ENCODE results near the gene CRYBG2.

The CRYBG2 gene

GRCh38 chr1:26370591-26371382 is 16.9 kb upstream of the CRYBG2 start:
- DNase-seq = no peak

DNA sequence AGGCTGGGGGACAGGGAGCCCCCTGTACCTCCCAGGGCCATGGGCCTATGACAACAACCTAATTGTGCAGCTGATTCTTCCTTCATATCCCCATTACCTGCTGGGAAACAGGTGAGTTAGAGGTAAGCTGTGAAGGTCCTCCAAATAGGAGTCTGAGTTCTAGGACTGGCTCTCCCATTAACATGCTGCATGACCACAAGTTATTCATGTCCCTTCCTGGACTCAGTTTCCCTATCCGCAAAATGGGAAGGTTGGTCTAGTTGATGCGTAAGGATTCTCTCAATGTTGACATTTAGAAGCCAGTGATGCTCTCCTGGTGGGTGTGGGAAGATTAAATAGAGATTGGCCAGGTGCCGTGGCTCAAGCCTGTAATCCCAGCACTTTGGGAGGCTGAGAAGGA is 14.6 kb upstream of the CRYBG2 start:
- no peak for DNase-seq

DNA sequence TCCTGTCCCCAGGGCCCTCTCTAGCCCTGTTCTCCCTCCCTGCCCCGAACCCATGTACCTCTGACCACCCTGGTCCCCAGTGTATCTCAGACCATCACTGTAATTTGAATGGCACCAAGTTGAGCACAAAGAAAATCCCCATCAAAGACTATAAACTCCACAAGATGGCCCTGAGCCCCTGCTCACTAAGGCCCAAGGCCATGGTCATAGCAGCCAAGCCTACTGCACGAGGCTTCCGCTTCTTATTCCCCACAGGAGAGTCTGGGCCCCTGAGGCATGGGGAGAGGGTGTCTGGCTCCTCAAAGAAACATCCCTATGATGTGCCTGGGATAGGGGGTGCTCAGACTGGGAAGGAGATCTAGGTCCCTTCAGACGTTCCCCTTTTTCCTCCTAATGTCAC is 14.1 kb upstream of the CRYBG2 start:
- DNase-seq = no peak

- no peak for DNase-seq
Observed at GRCh38 chr1:26367441-26367840, 13.5 kb upstream of the CRYBG2 start.

DNA sequence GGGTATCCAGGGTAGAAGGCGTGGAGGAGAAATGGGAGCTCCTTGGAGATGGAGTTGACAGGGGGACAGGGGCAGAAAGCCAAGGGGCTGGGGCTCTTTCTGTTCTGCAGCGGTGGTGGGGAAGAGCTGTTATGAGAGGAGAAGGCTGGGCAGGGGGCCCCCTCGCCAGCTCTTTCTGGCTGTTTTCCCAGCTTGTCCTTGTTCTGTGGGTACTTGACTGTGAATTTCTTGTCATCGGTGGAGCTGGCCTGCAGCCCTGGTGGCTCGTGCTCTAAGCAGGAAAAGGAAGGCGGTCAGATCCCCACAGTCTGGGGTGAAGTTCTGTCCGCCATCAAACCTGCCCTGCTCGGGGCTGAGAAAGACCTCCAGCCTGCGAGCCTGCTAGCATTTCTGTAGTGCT is 11.0 kb upstream of the CRYBG2 start:
- DNase-seq = no peak

DNA sequence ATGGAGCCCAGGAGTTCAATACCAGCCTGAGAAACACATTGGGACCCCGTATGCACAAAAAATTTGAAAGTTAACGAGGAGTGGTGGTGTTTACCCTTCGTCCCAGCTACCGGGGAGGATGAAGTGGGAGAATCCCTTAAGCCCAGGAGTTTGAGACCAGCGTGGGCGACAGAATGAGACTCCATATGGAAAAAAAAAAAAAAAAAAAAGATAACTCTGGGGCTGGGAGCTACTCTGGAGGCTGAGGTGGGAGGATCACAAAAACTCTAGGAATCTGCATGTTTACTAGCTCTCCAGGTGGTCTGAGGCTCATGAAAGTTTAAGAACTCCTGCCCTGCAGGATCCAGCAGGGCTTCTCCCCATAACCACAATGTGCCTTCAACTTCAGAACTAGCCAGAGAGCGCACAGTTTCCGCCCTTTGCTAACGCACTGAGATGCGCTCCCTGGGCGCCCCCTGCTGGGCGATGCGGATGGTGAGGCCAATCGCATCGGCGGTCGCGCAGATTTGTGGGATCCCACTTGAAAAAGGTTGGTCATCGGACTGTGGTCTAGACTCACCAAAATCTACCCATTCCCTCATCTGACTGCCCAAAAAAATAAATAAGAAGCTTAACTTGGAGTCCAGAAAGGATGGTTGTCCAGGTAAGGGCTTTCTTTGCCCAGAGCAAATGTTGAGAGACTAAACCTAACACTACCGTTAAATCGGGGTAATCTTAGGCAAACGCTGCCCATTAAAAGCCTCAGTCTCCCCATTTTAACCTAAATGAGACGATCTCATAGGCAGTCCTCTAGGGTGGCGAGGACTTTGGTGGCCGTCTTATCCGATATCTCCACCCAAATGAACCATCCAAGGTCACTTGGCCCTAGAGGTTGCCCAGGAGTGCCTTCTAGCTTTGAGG is 9.9 kb upstream of the CRYBG2 start:
- peak; percentile 51 to 83 for DNase-seq

- no peak for DNase-seq
Observed at GRCh38 chr1:26362331-26362730, 8.4 kb upstream of the CRYBG2 start.

DNA sequence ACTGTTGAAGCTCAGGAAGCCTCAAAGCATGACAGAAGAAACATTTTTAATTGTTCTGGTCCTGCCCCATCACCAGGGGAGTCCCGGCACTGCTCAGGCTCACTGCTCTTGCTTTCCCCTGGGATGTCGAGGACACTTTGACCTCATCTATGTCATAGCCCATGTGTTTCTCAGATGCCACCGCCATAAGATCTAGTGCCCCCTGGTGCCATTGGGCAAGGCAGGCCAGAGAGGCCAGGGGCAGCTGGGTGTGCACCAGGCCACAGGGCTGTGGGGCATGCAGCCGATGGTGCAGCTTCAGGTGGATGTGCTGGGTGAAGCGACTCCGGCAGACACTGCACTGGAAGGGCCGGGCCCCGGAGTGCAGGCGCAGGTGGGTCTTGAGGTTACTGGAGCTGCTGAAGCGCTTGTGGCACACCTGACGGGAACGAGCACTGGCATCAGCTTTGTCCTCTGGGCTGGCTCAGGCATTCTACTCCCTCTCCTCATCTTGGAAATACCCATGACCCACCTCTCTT is 7.7 kb upstream of the CRYBG2 start:
- DNase-seq = no peak

DNA sequence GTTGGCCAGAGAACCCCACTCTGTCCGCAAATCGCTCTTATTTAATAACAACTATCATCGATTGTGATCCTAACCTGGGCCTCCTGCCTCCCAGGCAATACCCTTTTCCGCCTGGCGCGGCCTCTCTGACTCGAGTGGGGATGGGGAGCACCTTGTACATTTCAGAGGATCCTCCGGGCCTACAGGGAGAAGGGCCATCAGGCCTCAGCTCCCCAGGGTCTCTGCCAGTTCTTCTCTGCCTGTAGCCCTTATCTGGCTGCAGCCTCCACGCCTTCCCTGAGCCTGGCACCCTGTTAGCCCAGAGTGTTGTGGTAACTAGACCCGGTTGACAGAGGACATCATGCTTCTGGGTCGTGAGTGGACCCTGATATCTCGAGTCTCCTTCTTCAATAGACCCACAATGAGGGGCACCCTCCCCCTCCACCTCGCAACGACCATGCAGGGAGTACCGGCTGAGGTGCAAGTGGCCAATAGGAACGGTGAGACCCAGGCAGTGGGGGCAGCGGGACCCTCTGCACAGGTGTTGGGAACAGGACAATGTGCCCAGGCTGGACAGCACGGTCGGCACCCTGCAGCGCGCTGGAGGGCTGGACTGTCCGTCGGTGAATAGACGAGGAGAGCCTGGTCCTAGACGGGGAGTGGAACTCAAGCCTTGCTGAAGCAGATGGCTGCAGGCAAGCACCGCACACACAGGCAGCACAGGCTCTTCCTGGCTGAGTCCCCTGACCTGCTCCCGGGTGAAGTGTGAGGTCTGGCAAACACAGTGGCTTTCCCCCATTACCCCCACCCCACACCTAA is 7.1 kb upstream of the CRYBG2 start:
- DNase-seq = no peak

DNA sequence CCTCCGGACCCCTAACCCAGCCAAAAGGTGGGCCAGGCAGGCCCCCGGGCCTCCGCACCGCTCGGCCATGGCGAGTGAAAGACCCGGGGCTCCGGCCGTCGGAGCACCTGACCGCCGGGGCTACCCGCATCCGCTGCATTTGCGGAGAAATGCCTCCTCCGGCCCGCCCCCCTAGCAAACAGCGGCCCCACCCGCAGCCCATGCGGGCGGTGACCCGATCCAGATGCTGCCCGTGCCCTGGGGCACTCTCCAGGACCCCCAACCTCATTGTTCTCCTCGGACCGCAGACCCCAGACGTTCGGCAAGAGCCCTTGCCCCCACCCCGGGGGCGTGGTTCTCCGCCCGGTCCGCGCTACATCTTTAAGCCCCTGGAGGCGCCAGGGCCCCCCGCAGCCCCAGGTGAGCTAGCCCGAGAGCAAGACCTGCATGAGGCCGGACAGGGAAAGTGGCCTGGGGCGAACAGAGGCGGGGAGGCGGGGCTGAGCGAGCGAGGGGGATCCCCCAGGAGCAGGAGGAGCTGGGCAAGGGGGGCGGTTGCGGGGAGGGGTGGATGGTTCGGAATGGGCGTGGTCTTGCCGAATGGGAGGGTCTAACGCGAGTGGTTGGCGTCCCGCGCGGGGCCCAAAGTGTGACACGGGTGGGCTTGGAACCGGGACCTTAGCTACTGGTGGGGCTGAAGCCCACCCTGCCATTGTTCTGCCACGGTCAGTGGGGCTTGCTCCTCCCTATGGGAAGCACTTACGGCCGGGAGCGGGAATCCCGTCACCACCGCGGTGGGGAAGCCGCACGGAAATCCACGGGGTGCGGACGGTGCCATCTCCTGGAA is 6.3 kb upstream of the CRYBG2 start:
- DNase-seq = no peak

DNA sequence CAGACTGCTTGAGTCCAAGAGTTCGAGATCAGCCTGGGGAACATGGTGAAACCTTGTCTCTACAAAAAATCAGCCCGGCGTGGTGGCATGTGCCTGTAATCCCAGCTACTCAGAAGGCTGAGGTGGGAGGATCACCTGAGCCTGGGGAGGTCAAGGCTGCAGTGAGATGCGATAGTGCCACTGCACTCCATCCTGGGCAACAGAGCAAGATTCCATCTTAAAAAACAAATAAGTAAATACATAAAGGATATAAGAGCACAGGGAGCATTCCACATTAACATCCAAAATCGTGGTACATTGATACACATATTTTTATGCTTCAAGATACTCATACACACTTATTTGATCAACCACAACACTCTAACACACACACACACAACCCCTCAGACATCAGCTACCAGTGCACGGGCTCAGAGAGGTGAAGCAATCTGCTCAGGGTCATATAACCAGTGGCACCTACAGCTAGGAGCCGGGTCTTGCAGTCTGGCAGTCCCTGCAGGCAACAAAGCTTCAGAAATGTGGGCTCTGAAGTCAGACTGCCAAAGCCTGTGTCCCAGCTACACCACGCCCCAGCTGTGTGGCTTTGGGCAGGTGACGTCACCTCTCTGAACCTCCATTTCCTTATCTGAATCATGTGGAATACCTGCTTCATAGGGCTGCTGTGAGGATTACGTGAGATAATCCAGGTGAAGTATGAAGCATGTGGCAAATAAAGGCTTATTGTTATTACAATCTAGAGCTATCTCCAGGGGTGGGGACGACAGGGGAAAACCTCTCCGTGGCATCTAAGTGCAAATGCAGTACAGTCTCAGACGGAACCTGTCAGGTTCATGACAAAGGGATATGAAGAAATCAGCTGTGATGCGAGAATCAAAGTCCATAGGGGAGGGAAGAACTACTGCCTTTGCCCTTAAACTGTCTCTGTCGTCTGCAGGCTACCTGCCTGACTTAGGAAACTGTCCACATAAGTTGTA is 4.8 kb upstream of the CRYBG2 start:
- DNase-seq = no peak

DNA sequence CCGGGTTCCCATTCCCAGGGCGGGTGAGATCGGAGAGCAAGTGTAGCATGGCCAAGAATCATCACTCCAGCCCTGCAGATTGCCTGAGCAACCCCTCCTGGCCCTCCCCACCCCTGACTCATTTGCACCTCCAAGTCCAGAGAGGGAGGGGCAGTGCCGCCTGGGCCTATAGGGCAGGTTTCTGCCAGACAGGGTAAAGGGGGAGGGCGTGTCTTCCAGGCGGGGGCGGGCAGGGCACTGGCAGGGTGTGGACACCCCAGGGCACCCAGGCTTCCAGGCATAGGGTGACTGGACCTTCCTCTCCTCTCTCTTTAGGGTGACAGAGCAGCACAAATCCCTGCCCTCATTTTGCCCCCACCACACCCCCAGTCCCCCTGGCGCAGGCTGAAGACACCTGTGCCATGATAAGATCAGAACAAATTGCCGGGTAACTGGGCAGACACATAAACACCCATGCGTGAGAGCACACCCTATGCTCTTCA is 3.2 kb upstream of the CRYBG2 start:
- DNase-seq = no peak

GRCh38 chr1:26356106-26356505 is 2.2 kb upstream of the CRYBG2 start:
- no peak for DNase-seq

DNA sequence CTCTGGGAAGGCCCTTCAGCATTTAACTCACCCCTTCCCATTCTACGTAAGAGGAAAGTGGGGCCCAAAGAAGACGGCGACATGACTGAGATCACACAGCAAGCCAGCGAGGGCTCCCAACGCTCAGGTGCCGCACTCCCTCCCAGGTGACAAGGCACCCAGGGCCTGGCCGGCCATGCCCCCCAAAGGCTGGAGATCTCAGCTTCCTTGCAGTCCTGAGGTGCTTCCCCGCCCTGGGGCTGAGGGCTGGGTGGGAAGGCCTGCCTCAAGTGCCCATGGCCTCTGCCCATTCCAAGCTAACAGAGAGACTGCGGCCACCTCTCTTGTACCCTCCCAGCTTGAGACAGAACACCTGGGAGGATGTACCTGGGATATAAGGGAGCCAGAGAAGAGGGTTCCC is 1.0 kb upstream of the CRYBG2 start:
- no peak for DNase-seq

GRCh38 chr1:26353210-26353859 is 595 bp downstream of the CRYBG2 start:
- DNase-seq = no peak

- no peak for DNase-seq
Observed at GRCh38 chr1:26352338-26352679, 1.6 kb downstream of the CRYBG2 start.

- DNase-seq = no peak
Observed at GRCh38 chr1:26351590-26352337, 2.2 kb downstream of the CRYBG2 start.

DNA sequence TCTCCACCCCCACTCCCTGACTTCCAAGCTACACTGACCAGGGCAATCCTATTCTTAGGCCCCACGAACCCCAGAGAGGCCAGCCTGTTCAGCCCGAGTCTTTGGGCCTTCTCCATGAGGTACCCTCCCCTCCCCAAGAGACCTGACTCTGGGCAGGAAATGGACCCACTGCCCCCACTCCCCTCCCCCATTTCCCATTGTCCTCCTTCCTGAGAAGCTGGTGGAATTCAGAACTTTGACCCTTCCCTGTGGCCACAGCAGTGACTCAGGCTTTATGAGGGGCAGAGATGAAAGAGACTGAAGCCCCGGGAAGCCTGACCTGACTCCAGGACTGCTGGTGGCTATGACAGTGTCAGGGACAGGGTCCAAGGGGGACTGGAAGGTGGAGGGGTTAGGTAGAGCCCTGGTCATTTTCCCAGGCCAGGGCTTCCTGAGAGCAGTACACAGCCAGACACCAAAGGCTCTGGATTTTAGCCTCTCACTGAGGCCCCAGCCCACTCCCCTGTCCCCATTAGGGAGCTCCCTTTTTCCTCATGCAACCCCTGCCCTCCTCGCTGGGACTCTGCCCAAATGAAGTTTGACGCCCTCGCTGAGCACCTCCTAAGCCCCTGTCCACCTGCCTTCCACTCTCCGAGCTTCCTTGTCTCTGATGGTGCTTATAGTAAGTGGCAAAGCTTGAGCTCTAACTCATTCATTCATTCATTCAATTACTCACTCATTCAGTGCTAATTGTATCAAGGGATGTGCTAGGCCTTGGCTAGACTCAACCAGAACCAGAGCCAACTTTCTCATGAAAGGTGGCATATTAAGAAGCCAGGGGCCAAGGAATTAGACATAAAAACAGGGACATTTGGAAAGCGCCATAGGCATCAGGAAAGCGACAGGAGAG is 3.0 kb downstream of the CRYBG2 start:
- no peak for DNase-seq

DNA sequence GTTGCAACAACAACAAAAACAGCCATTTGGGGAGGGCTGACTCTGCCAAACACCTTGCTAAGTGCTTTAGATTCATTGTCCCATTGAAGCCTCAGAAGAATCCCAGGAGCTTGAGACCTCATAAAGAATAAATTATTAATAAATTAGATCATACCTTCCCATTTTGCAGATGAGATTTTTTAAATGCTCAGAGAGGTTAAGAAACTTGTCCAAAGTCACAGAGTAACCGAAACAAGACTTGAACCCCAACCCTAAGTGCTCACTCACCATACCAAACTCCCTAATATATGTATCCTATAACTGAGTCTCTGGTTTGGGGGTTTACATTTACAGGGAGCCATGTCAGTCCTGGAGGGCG is 3.6 kb downstream of the CRYBG2 start:
- DNase-seq = no peak

Measured in bone marrow (tissue), 2 donors.